ENCODE measurements around the gene NFIA. TPM values are rescaled to one million over a fixed set of nuclear protein-coding genes. Genes with fewer than 3 reads are reported as not detected.

NFIA gene
- total and polyA plus RNA-seq, 2 of the 13 experiments (the other 11 are each of a cell fraction or from before 2014, with no cell fraction given) = 14.7 to 28.5 TPM

GRCh38 chr1:61337981-61338848 is 255.9 kb downstream of the NFIA start (continued):
- no peak for TF ChIP-seq CBX5 (CRISPR knock-in tag; IDR thresholded peaks at IDR 0.05; ENCODE audit: borderline replicate concordance)
- no peak for TF ChIP-seq ZBTB42 (CRISPR knock-in tag; IDR thresholded peaks at IDR 0.05)
- TF ChIP-seq, protein P1, sequence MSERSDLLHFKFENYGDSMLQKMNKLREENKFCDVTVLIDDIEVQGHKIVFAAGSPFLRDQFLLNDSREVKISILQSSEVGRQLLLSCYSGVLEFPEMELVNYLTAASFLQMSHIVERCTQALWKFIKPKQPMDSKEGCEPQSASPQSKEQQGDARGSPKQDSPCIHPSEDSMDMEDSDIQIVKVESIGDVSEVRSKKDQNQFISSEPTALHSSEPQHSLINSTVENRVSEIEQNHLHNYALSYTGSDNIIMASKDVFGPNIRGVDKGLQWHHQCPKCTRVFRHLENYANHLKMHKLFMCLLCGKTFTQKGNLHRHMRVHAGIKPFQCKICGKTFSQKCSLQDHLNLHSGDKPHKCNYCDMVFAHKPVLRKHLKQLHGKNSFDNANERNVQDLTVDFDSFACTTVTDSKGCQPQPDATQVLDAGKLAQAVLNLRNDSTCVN (CRISPR knock-in tag; IDR thresholded peaks at IDR 0.05; ENCODE audit: borderline replicate concordance) = 0 out of 2 replicates have a peak, but pooled peaks have one; percentile 13
- no peak for TF ChIP-seq ZNF329 (CRISPR knock-in tag; IDR thresholded peaks at IDR 0.05; ENCODE audit: low read depth)
- TF ChIP-seq RFX1 (IDR thresholded peaks at IDR 0.05) = no peak
- TF ChIP-seq, protein P2, sequence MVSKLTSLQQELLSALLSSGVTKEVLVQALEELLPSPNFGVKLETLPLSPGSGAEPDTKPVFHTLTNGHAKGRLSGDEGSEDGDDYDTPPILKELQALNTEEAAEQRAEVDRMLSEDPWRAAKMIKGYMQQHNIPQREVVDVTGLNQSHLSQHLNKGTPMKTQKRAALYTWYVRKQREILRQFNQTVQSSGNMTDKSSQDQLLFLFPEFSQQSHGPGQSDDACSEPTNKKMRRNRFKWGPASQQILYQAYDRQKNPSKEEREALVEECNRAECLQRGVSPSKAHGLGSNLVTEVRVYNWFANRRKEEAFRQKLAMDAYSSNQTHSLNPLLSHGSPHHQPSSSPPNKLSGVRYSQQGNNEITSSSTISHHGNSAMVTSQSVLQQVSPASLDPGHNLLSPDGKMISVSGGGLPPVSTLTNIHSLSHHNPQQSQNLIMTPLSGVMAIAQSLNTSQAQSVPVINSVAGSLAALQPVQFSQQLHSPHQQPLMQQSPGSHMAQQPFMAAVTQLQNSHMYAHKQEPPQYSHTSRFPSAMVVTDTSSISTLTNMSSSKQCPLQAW (CRISPR knock-in tag; IDR thresholded peaks at IDR 0.05) = no peak
- TF ChIP-seq, protein P3, sequence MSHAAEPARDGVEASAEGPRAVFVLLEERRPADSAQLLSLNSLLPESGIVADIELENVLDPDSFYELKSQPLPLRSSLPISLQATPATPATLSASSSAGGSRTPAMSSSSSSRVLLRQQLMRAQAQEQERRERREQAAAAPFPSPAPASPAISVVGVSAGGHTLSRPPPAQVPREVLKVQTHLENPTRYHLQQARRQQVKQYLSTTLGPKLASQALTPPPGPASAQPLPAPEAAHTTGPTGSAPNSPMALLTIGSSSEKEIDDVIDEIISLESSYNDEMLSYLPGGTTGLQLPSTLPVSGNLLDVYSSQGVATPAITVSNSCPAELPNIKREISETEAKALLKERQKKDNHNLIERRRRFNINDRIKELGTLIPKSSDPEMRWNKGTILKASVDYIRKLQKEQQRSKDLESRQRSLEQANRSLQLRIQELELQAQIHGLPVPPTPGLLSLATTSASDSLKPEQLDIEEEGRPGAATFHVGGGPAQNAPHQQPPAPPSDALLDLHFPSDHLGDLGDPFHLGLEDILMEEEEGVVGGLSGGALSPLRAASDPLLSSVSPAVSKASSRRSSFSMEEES (CRISPR knock-in tag; IDR thresholded peaks at IDR 0.05) = no peak
- TF ChIP-seq ZGPAT (CRISPR knock-in tag; IDR thresholded peaks at IDR 0.05) = peak; percentile 47; the same call in 1 of the 2 replicates
- no peak for TF ChIP-seq ZNF607 (CRISPR knock-in tag; IDR thresholded peaks at IDR 0.05; ENCODE audit: borderline replicate concordance)
- TF ChIP-seq DBP (CRISPR knock-in tag; IDR thresholded peaks at IDR 0.05; ENCODE audit: not compliant biosample characterization) = no peak
- no peak for TF ChIP-seq MEF2D (CRISPR knock-in tag; IDR thresholded peaks at IDR 0.05)
- TF ChIP-seq IKZF1 (IDR thresholded peaks at IDR 0.05) = no peak
- no peak for TF ChIP-seq SNAI1 (CRISPR knock-in tag; IDR thresholded peaks at IDR 0.05; ENCODE audit: borderline replicate concordance)
- TF ChIP-seq GTF3A (CRISPR knock-in tag; conservative IDR thresholded peaks at IDR 0.05) = no peak
- no peak for TF ChIP-seq ZNF674 (CRISPR knock-in tag; IDR thresholded peaks at IDR 0.05; ENCODE audit: low read depth)
- no peak for TF ChIP-seq ZNF841 (CRISPR knock-in tag; IDR thresholded peaks at IDR 0.05; ENCODE audit: borderline replicate concordance)
- TF ChIP-seq SMAD9 (CRISPR knock-in tag; IDR thresholded peaks at IDR 0.05) = no peak
- TF ChIP-seq ZNF580 (CRISPR knock-in tag; IDR thresholded peaks at IDR 0.05; ENCODE audit: borderline replicate concordance, low read depth) = peak; percentile 53; the same call in 1 of the 2 replicates
- TF ChIP-seq TFDP2 (CRISPR knock-in tag; IDR thresholded peaks at IDR 0.05) = no peak
- peak; percentile 93 for TF ChIP-seq FOSL2 (CRISPR knock-in tag; IDR thresholded peaks at IDR 0.05)
- TF ChIP-seq SP140L (CRISPR knock-in tag; IDR thresholded peaks at IDR 0.05; ENCODE audit: borderline replicate concordance) = no peak
